ENCODE data around the gene MAVS. TPM values are rescaled to one million over a fixed set of nuclear protein-coding genes. Genes with fewer than 3 reads are reported as not detected.

The MAVS gene
- total and polyA plus RNA-seq, 9 of the 15 experiments (the other 6 are each of a cell fraction or from before 2014, with no cell fraction given): 1.6 to 22.0 (median 11.3) TPM

GRCh38 chr20:3818155-3819151 is 28.2 kb upstream of the MAVS start (continued):
- TF ChIP-seq HBP1 (CRISPR knock-in tag; IDR thresholded peaks at IDR 0.05) (no peak), ZMIZ1 (IDR thresholded peaks at IDR 0.05; ENCODE audit: low read depth in 2 of 2, low read length in 2 of 2) (no peak), POLR2H (tag; IDR thresholded peaks at IDR 0.05; ENCODE audit: low read depth) (no peak), ATF1 (CRISPR knock-in tag; IDR thresholded peaks at IDR 0.05) (no peak), ATF1 (tag; IDR thresholded peaks at IDR 0.05) (0 out of 2 replicates have a peak, but pooled peaks have one; percentile 18), TAL1 (IDR thresholded peaks at IDR 0.05) (no peak), MAZ (CRISPR knock-in tag; conservative IDR thresholded peaks at IDR 0.05 in 1 of 2, IDR thresholded peaks at IDR 0.05 in 1 of 2) (0 out of 4 replicates have a peak, but pooled peaks have one; percentile 20 to 41), ZNF592 (IDR thresholded peaks at IDR 0.05) (peak; percentile 83), JUND (IDR thresholded peaks at IDR 0.05; ENCODE audit: borderline replicate concordance, low read depth, low read length) (peak; percentile 55; the same call in 1 of the 2 replicates), JUND (tag; IDR thresholded peaks at IDR 0.05; ENCODE audit: borderline replicate concordance, low read depth, low read length) (peak; percentile 70; the same call in 1 of the 3 replicates), ZNF224 (CRISPR knock-in tag; IDR thresholded peaks at IDR 0.05) (no peak), NFATC3 (IDR thresholded peaks at IDR 0.05) (no peak), MYNN (IDR thresholded peaks at IDR 0.05) (no peak), MYNN (CRISPR knock-in tag; IDR thresholded peaks at IDR 0.05) (no peak), ZNF511 (CRISPR knock-in tag; IDR thresholded peaks at IDR 0.05) (no peak), MECOM (CRISPR knock-in tag; IDR thresholded peaks at IDR 0.05) (no peak), ZNF134 (CRISPR knock-in tag; conservative IDR thresholded peaks at IDR 0.05) (no peak), ZNF184 (CRISPR knock-in tag; IDR thresholded peaks at IDR 0.05) (no peak)
